ENCODE data around the gene KCNAB1. TPM values are rescaled to one million over a fixed set of nuclear protein-coding genes. Genes with fewer than 3 reads are reported as not detected.

KCNAB1 gene
- total and polyA plus RNA-seq, 2 experiments from 2014 or later = 0.06 to 0.70 TPM

- Histone ChIP-seq H3K4me3 (no peak overlapping the region), H3K27me3 (no peaks in the 10 kb centered on the region), H3K9me3 (ENCODE audit: low read depth) (no peaks in the 10 kb centered on the region), H3K27ac (no peak overlapping the region), H3K4me1 (ENCODE audit: low read depth) (peaks cover 15% of the 10 kb centered on the region), H3K36me3 (no peaks in the 10 kb centered on the region)
- DNase-seq (ENCODE audit: low read depth in 1 of 2, low spot score in 1 of 2) = no peak
- TF ChIP-seq CTCF (IDR thresholded peaks at IDR 0.05; ENCODE audit: low read depth, low read length) = no peak
These were observed 23.7 kb downstream of the KCNAB1 start for GRCh38 chr3:156144060-156144459.

GRCh38 chr3:156145866-156146265, 25.5 kb downstream of the KCNAB1 start:
- Histone ChIP-seq H3K36me3 (no peaks in the 10 kb centered on the region), H3K27ac (no peak overlapping the region), H3K27me3 (no peaks in the 10 kb centered on the region), H3K4me1 (ENCODE audit: low read depth) (peaks cover 29% of the 10 kb centered on the region), H3K9me3 (ENCODE audit: low read depth) (no peaks in the 10 kb centered on the region), H3K4me3 (no peak overlapping the region)
- TF ChIP-seq CTCF (IDR thresholded peaks at IDR 0.05; ENCODE audit: low read depth, low read length) = no peak
- DNase-seq (ENCODE audit: low read depth in 1 of 2, low spot score in 1 of 2) = no peak

GRCh38 chr3:156148345-156148945, 28.1 kb downstream of the KCNAB1 start:
- H3K4me3 ChIP-seq = no peak overlapping the region
- no peaks in the 10 kb centered on the region for H3K36me3 ChIP-seq
- no peaks in the 10 kb centered on the region for H3K27me3 ChIP-seq
- H3K9me3 ChIP-seq (ENCODE audit: low read depth) = no peaks in the 10 kb centered on the region
- no peak for TF ChIP-seq CTCF (IDR thresholded peaks at IDR 0.05; ENCODE audit: low read depth, low read length)
- H3K4me1 ChIP-seq (ENCODE audit: low read depth) = peaks cover 29% of the 10 kb centered on the region
- peak overlapping the region; percentile 46 for H3K27ac ChIP-seq
- DNase-seq (ENCODE audit: low read depth in 1 of 2, low spot score in 1 of 2) = no peak

- Histone ChIP-seq H3K9me3 (ENCODE audit: low read depth) (no peaks in the 10 kb centered on the region), H3K27ac (peak overlapping the region; percentile 46), H3K4me1 (ENCODE audit: low read depth) (peaks cover 29% of the 10 kb centered on the region), H3K36me3 (no peaks in the 10 kb centered on the region), H3K4me3 (no peak overlapping the region), H3K27me3 (no peaks in the 10 kb centered on the region)
- DNase-seq (ENCODE audit: low read depth in 1 of 2, low spot score in 1 of 2) = peak in 1 of 2 donors; percentile 73
- no peak for TF ChIP-seq CTCF (IDR thresholded peaks at IDR 0.05; ENCODE audit: low read depth, low read length)
These were observed 28.6 kb downstream of the KCNAB1 start for GRCh38 chr3:156148946-156149381.

- H3K27me3 ChIP-seq = no peaks in the 10 kb centered on the region
- DNase-seq (ENCODE audit: low read depth in 1 of 2, low spot score in 1 of 2) = peak in 1 of 2 donors; percentile 24
- no peaks in the 10 kb centered on the region for H3K36me3 ChIP-seq
- H3K27ac ChIP-seq = peak overlapping the region; percentile 46
- peaks cover 29% of the 10 kb centered on the region for H3K4me1 ChIP-seq (ENCODE audit: low read depth)
- H3K4me3 ChIP-seq = no peak overlapping the region
- no peaks in the 10 kb centered on the region for H3K9me3 ChIP-seq (ENCODE audit: low read depth)
- TF ChIP-seq CTCF (IDR thresholded peaks at IDR 0.05; ENCODE audit: low read depth, low read length) = no peak
These were observed 29.5 kb downstream of the KCNAB1 start for GRCh38 chr3:156149876-156150275.
